HepG2 (cell line): ENCODE measurements around the gene CACNB4. TPM values are rescaled to one million over a fixed set of nuclear protein-coding genes. Genes with fewer than 3 reads are reported as not detected.

Experiments
- ATF1 ChIP-seq: IDR thresholded peaks from 2 replicates; pipeline ENCODE4 v1.6.1; 2016; ENCODE audit warnings: mild to moderate bottlenecking, control low read depth
- ELF4 ChIP-seq: sonication (generic); formaldehyde crosslinking; IDR thresholded peaks from 2 replicates; pipeline ENCODE4 v1.5.0; 2020; ENCODE audit warnings: missing genetic modification reagents, mild to moderate bottlenecking, moderate library complexity, borderline replicate concordance
- HNRNPL ChIP-seq: fragments of 200-400 bp; formaldehyde crosslinking; IDR thresholded peaks from 2 replicates; pipeline ENCODE4 v1.6.1; 2017; ENCODE audit warnings: mild to moderate bottlenecking, low read depth, low read length
- NFYB ChIP-seq: sonication (generic); formaldehyde crosslinking; IDR thresholded peaks from 2 replicates; pipeline ENCODE4 v1.4.0; 2020; ENCODE audit warnings: missing genetic modification reagents
- POLR2G ChIP-seq: fragments of 200-400 bp; formaldehyde crosslinking; IDR thresholded peaks from 2 replicates; pipeline ENCODE4 v1.6.1; 2018; ENCODE audit warnings: mild to moderate bottlenecking, low read depth, low read length, moderate library complexity
- REPIN1 ChIP-seq: sonication (generic); formaldehyde crosslinking; IDR thresholded peaks from 2 replicates; pipeline ENCODE4 v1.8.0; 2022; ENCODE audit warnings: missing genetic modification reagents, low read depth, mild to moderate bottlenecking, borderline replicate concordance
- THAP7 ChIP-seq: sonication (generic); formaldehyde crosslinking; IDR thresholded peaks from 2 replicates; pipeline ENCODE4 v1.8.1; 2023; ENCODE audit warnings: mild to moderate bottlenecking, missing genetic modification reagents
- THAP8 ChIP-seq: sonication (generic); formaldehyde crosslinking; IDR thresholded peaks from 2 replicates; pipeline ENCODE4 v1.5.1; 2020; ENCODE audit warnings: missing genetic modification reagents, mild to moderate bottlenecking, borderline replicate concordance
- ZNF142 ChIP-seq: sonication (generic); formaldehyde crosslinking; IDR thresholded peaks from 2 replicates; pipeline ENCODE4 v1.4.0; 2020; ENCODE audit warnings: missing genetic modification reagents
- ZNF207 ChIP-seq: fragments of 450-650 bp; IDR thresholded peaks from 2 replicates; pipeline ENCODE4 v1.6.1; 2016; ENCODE audit warnings: antibody characterized with exemption, borderline replicate concordance
- ZNF335 ChIP-seq: sonication (generic); formaldehyde crosslinking; IDR thresholded peaks from 2 replicates; pipeline ENCODE4 v1.4.0; 2020; ENCODE audit warnings: missing genetic modification reagents
- ZNF354B ChIP-seq: sonication (generic); formaldehyde crosslinking; IDR thresholded peaks from 2 replicates; pipeline ENCODE4 v1.8.0; 2022; ENCODE audit warnings: mild to moderate bottlenecking, missing genetic modification reagents
- ZNF407 ChIP-seq: sonication (generic); formaldehyde crosslinking; IDR thresholded peaks from one replicate; pipeline ENCODE4 v1.5.1; 2020; ENCODE audit warnings: mild to moderate bottlenecking, missing genetic modification reagents; ENCODE audit errors: not compliant biosample characterization
- polyA plus RNA-seq, 8 experiments: library from polyadenylated mRNA; depleted of rRNA in 3 of 8; stranded (reverse) in 7 of 8; unstranded in 1 of 8; fragments of >200 nt; fragmentation: Illumina TruSeq in 4 of 8; extraction: Trizol in 4 of 8; gene quantifications; 2 replicates each; pipeline versions ENCODE4 v1.2.1 to v1.2.3, GENCODE V29; 2011 to 2016; ENCODE audit warnings: low read depth in 4 of 8, missing spikeins in 1 of 8, mixed read lengths in 1 of 8; ENCODE audit not compliant: insufficient read depth in 1 of 8
- total RNA-seq, 5 experiments: library from RNA; depleted of rRNA; stranded (reverse); fragments of >200 nt; fragmentation: Illumina TruSeq; extraction: Trizol; gene quantifications; 2 replicates each; pipeline ENCODE4 v1.2.3, GENCODE V29; 2016; ENCODE audit warnings: low read depth in 1 of 5

The CACNB4 gene
- total and polyA plus RNA-seq, 2 of the 13 experiments (the other 11 are each of a cell fraction or from before 2014, with no cell fraction given): 5.1 to 14.3 TPM

GRCh38 chr2:151828143-151828889 is 270.5 kb downstream of the CACNB4 start, which contains the start of gene ARL5A (continued):
- TF ChIP-seq ZNF407 (CRISPR knock-in tag) (peak; percentile 37), POLR2G (peak; percentile 99), ZNF335 (CRISPR knock-in tag) (peak; percentile 60; the same call in 1 of the 2 replicates), ZNF354B (no peak), ATF1 (CRISPR knock-in tag) (no peak), ZNF207 (no peak), ZNF142 (CRISPR knock-in tag) (peak; percentile 96), REPIN1 (no peak), HNRNPL (0 out of 2 replicates have a peak, but pooled peaks have one; percentile 4), THAP8 (CRISPR knock-in tag) (no peak), NFYB (CRISPR knock-in tag) (no peak), THAP7 (CRISPR knock-in tag) (no peak), ELF4 (CRISPR knock-in tag) (no peak)
